Measurements from ENCODE around the gene LHX5.
A peak's percentile ranks its signal among the peaks of the same experiment; 100 is the strongest.

The LHX5 gene

DNA sequence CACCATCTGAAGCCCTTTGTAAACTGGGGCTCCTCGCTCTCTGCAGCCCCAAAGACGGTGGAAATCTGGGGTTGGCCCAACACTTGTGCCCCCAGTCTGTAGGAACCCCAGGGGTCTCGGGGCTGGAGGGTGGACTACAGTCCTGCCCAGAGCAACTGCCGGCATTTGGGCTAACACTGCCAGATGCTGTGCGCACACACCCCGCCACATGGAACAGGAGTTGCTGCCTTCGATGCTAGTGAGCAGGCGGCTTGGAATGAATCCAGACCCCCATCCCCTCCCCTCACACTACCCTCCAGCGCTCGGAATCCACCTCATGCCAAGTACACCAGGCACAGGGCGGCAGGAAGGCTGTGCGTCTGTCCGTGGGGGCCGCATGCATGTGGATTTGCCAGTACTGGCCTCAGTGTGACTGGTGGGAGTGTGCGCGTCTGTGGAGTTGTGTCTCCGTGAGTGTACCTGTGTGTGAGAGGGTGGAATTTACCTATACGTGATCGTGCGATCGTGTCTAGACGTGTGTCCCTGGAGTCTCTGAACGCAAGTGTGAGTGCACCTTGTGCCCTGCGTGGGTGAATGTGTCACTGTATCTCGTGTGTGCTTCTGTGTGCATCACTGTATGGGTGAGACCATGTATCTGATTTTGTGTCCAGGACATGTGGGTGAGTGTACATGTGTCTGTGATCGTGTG lies 5.1 kb downstream of the LHX5 start:
- DNase-seq (ENCODE audit: low spot score) (no peak), FAIRE-seq (no peak)

- DNase-seq (ENCODE audit: low spot score) (no peak), FAIRE-seq (no peak)
Measured at GRCh38 chr12:113465808-113466453, 5.7 kb downstream of the LHX5 start.

DNA sequence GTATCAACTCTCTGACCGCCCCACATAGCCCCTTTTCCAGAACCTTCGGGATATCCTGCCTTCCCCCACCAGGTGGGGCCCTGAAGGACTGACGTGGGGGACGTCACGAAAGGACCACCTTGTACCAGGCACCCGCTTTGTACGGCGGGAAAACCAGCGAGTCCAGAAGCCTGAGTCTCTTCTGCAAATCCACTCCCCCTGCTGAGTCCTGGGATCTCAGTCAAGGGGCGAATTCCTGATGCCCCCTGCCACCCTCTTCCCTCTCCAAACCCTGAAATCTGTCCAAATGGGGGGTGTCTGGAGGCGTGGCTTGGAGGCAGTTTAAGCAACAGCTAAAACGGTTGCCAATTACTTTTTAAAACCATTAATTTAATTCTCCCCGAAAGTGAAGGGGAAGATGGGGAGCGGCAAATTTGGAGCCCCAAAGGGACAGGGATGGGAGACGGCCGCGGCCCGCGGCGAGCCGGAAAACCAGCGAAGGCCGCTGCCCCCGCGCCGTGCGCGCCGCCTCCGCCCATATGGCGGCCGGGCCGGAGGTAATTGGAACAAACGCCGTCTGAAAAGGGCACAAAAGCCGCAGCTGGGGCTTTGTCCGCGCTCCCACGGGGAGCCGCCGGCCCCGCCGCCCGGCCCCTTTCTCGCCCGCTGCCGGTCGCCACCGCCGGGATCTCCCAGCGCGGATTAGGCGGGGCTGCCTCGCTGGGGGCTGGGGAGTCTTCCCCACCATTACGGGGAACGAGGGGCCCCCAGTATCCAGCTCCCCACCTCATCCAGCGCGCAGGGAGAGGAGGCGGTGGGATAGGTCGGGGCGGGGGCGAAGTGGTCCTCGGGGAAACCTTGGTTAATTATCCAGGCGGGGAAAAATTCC lies 6.6 kb downstream of the LHX5 start:
- FAIRE-seq, result no peak

DNA sequence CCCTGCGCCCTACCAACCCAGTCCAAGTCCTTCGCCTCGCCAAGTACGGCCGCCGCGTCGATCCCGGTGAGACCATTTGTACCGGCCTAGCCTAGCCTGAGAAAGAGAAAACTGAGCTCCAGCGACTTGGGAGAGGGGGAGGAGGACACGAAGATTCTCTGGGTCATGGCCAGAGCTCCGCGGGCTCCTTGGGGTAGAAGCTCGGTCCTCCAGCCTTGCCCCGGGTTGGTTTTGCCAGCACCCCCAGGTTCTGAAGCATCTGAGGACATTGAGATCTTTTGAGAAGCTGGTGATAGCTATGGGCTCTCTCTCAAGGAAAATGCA lies 7.3 kb downstream of the LHX5 start:
- FAIRE-seq (no peak), DNase-seq (ENCODE audit: low spot score) (no peak)

More for the DNA sequence above, 6.6 kb downstream of the LHX5 start:
- DNase-seq (ENCODE audit: low spot score), result no peak

DNA sequence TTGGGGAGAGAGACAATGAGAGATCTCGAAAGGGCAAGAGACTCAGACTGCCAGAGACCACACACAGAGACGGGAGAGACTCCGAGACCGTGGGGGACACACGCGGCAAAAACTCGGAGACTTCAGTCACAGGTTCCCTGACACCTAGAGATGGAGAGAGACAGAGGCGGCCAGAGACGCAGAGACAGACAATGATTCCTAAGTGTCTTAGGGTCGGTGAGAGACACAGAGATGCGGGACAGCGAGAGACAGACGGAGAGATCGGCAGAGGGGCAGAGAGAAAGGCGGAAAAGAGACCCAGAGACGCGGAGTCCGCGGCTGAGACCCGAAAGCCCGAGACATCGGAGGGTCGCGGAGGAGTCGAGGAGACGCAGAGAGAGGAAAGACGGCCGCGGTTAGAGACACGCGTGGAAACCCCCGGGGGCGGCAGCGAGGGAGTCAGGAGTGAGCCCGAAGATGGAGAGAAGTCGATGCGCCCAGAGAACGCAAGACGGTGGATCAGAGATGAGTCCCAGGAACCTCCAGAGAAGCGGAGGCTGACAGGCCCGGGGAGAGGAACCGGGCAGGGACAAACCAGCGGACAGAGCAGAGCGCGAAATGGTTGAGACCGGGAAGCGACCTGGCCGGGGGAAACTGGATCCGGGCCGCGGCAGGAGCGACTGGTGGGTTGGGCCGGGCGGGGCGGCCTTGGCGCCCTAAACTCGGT lies 7.8 kb downstream of the LHX5 start:
- no peak for FAIRE-seq
- no peak for DNase-seq (ENCODE audit: low spot score)

DNA sequence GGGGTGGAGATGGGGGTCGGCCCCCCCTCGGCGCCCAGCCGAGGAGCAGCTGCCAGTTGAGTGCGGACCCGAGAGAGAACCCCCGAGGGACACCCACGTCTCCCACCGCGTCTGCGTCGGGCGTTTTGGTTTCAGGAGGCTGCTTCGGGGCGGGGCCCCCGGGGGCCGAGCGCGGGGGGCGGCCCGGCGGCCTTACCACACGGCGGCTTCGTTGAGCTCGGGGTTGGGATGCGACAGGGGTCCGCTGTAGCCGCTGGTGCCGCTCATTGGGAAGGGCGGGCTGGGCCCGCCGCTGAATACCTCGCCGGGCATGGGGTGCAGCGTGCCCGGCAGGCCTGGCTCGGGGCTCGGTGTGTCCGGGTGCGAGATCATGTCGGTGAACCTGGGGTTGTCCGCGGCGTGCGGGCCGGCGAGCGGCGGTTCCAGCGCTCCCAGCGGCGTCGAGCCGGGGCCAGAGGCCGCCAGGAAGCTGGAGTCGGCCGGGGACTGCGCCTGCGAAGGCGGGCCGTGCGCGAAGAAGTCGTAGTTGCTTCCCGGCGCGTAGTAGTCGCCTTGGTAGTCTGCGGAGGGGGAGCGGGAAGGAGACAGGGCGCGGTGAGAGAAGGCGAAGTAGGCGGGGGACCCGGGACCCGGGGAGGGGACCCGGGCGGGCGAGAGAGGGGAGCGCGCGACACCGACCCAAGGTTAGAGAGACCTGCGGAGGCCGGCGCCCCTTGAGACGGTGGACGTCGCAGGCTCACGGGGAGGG lies 8.5 kb downstream of the LHX5 start:
- DNase-seq (ENCODE audit: low spot score), result no peak
- FAIRE-seq, result no peak

GRCh38 chr12:113462117-113462774 lies 9.4 kb downstream of the LHX5 start:
- DNase-seq (ENCODE audit: low spot score) (peak; percentile 53), FAIRE-seq (no peak)

GRCh38 chr12:113461666-113462065 lies 10.0 kb downstream of the LHX5 start:
- FAIRE-seq (no peak), DNase-seq (ENCODE audit: low spot score) (peak; percentile 21)

DNA sequence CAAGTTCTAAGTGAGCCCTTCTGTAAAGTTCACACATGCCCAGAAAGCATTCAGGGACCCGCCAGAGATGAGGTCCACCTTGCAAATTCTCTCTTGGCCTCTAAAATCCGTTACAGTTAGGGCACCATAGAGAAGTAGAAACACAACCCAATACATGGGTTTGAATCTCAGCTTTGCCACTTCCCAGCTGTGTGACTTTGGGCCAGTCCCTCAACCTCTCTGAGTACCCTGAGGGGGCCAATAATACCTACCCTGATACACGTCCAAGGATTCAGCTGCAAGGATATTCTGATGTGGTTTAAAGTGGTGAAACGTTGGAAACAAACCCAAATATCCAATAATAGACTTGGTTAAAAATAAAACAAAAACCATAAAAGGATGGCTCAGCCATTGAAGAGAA lies 11.7 kb downstream of the LHX5 start:
- DNase-seq (ENCODE audit: low spot score), result no peak
- FAIRE-seq, result no peak

GRCh38 chr12:113457710-113458109 lies 14.0 kb downstream of the LHX5 start:
- no peak for DNase-seq (ENCODE audit: low spot score)
- FAIRE-seq, result no peak

- no peak for FAIRE-seq
- DNase-seq (ENCODE audit: low spot score), result no peak
Measured at GRCh38 chr12:113457185-113457584, 14.5 kb downstream of the LHX5 start.

DNA sequence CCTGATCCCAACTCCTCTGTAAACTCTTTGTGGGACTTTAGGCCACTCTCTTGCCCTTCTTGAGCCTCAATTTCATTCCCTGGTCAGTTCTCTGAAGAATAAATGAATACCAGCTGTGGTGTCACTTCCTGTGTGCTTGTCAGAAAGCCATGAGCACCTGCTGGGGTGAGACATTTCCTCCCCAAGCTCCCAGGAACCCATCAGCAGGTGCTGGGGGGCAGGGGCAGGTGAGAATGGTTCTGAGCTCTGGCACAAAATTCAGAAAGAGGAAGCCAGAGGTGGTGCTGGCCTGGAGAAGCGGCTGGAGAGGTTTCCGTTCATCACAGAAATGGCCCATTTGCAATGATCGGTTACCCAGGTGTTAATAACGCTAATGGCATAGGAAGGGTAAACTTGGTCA lies 14.9 kb downstream of the LHX5 start:
- DNase-seq (ENCODE audit: low spot score), result no peak
- no peak for FAIRE-seq

GRCh38 chr12:113456199-113456598 lies 15.5 kb downstream of the LHX5 start:
- DNase-seq (ENCODE audit: low spot score), result no peak
- FAIRE-seq, result no peak

DNA sequence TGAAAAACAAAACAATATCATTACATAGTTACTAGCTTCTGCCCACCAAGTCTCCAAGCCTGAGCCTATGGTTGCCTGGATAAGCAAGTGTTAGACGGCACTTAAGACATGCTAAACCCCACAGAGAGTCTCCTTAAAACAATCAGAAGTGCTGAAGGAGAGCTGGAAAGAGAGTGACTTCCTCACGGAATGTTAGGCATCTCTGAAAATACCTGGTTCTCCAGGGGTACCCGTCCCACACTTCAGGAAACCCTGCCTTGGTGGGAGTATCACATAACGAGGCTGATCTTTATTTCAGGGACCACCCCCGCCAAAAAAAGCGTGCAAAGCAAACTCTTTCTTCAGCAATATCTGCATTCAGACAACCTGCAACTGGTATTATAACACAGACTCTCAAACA lies 18.3 kb downstream of the LHX5 start:
- no peak for FAIRE-seq
- no peak for DNase-seq (ENCODE audit: low spot score)

- no peak for FAIRE-seq
- no peak for DNase-seq (ENCODE audit: low spot score)
Measured at GRCh38 chr12:113452458-113452857, 19.2 kb downstream of the LHX5 start.

- FAIRE-seq, result peak; percentile 96
- DNase-seq (ENCODE audit: low spot score), result no peak
Measured at GRCh38 chr12:113449839-113450238, 21.8 kb downstream of the LHX5 start.

- DNase-seq (ENCODE audit: low spot score) (no peak), FAIRE-seq (no peak)
Measured at GRCh38 chr12:113449299-113449698, 22.4 kb downstream of the LHX5 start.

- FAIRE-seq (no peak), DNase-seq (ENCODE audit: low spot score) (no peak)
Measured at GRCh38 chr12:113448873-113449272, 22.8 kb downstream of the LHX5 start.

DNA sequence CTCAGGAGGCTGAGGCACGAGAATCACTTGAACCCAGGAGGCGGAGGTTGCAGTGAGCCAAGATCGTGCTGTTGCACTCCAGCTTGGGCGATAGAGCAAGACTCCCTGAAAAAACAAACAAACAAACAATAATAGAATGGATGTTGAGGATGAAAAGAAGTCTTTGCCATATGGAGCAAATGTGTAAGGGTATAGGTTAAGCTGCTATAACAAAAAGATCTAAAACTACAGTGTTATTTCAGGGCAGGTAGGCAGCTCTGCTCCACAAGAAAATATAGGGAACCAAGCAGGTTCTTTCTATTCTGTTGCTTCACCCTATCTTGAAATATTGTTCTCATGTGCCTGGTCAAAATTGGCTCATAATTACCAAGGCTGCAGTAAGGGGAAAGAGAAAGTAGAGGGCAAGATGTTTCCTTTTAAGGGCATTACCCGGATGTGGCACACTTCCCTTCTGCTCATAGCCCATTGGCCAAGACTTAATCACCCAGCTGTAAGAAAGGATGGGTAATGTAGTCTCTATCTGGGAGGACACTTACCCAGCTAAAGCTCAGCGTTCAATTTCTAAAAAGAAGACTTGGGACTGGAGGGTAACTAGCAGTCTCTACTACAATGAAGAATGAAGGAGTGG lies 26.0 kb downstream of the LHX5 start:
- no peak for DNase-seq (ENCODE audit: low spot score)
- FAIRE-seq, result no peak

GRCh38 chr12:113443030-113443539 lies 28.6 kb downstream of the LHX5 start:
- DNase-seq (ENCODE audit: low spot score) (no peak), FAIRE-seq (no peak)

All from RCC 7860 (cell line).